Glomerular visceral epithelial cell (primary cell): ENCODE measurements around the gene CAPS.

Source experiments
- DNase-seq: peaks from one replicate; pipeline ENCODE4 v3.0.0-alpha.2; 2016; ENCODE audit errors: extremely low spot score

CAPS gene

GRCh38 chr19:5910638-5910907 lies 3.5 kb upstream of the CAPS start:
- DNase-seq = no peak

DNA sequence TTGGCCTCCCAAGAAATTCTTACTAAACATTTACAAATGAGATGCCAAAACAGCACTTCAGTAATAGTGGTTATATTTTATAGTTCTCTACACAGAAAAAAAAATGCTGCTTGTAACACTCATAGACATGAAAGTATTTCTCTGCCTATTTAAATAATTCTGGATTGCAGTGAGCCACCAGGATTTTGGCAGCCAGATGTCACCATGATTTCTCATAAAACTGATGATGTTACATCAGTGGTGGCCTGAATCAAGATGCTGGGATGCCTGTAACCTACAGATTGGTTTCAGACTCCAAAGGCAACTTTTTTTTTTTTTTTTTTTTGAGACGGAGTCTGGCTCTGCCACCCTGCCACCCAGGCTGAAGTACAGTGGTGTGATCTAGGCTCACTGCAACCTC lies 2.7 kb upstream of the CAPS start:
- DNase-seq = no peak

GRCh38 chr19:5914358-5914774 lies 312 bp downstream of the CAPS start:
- DNase-seq = no peak

DNA sequence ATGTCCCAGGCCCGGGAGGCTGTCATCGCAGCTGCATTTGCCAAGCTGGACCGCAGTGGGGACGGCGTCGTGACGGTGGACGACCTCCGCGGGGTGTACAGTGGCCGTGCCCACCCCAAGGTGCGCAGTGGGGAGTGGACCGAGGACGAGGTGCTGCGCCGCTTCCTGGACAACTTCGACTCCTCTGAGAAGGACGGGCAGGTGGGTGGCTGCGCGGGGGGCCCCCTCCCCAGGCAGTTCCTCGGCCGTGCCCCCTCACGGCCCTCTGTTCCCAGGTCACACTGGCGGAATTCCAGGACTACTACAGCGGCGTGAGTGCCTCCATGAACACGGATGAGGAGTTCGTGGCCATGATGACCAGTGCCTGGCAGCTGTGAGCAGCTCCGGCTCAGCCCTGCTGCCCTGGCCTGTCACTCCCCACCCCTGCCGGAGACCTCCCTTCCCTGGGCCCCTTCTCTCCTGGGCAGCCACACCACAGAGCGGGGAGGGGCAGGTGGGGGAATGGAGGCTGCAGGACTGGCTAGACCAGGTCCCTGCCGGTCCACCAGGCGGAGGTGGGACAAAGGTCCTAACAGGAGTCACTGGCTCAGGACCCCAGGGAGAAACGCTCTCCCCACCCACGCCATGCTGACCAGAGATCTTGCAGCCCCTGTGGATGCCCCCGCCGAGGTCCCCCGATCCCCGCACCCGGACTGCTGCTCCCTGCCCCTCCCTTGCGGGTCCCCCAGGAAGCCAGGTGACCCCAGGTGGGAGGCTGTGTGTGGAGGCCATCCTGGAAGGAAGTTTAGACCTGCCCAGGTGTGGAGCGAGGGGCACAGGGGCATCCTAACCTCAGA lies 1.1 kb downstream of the CAPS start:
- no peak for DNase-seq

DNA sequence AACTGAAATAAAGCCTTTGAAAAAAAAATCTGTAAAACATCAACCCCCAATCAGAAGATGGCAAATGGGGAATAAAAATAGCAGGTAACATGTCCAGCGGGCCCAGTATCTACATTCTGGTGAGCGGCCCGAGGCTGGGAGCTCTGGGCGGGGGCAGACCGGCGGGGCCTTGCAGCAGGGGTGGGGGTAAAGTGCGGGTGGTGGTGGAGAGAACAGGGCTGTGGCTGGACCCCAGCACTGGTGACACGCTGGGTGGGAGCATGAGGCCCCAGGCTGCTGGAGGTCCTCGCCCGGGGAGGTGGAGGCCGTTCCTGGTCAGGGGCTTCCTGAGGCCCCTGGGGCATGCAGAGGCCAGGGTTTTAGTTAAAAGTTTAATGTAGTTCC lies 1.7 kb downstream of the CAPS start:
- DNase-seq = no peak

DNA sequence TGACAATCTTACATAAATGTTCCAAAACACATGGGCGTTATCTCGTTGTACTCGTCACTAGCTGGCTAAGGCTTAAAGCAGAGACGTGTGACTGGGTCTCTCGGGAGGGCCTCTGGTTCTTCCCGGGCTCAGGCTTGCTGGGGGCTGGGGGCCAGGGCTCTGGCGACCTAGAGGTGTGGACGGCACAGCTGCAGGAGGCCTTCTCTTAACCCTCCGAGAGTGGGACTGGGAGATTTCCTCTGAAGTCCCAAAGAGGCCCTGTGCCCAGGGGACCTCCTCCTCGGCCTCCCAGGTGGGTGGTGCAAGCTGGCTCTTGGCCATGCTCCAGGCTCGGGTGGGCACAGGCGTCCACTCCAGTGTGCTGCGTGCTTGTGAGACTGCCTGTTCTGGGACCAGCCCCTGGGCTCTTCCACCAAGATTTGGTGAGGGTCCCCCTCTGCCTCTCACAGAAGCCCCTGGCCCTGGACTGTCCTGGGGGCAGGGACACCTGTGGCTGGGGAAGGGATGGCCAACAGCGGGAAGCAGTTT lies 2.2 kb downstream of the CAPS start:
- no peak for DNase-seq

- no peak for DNase-seq
These were observed 3.5 kb downstream of the CAPS start for GRCh38 chr19:5917431-5918107.

DNA sequence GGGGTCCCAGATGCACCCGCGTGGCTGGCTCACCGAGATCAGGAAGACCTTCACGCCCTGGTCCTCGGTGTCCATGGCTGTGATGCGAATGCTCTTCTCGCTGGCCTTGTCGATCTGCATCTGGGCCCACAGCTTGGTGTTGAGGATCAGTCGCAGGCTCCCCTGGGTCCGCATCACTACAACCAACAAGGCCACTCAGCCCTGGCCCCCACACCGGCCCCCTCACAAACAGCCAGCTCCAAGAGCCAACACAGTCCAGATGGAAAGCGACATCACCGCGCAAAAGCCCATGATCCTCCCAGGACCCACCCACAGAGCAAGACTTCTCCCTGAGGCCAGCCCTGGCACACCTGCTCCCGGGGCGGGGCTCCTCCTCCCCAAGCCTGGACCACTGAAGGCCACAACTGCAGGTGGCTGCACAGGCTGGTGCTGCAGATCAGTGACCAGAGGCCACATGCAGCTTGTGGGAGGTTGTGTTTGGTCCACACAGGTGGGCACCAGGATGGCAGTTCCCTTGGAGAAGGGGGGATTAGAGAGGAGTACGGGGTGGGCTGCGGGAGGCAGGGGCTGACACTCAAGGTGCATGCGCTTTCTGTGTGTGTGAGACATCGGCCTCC lies 4.5 kb downstream of the CAPS start:
- DNase-seq = no peak

DNA sequence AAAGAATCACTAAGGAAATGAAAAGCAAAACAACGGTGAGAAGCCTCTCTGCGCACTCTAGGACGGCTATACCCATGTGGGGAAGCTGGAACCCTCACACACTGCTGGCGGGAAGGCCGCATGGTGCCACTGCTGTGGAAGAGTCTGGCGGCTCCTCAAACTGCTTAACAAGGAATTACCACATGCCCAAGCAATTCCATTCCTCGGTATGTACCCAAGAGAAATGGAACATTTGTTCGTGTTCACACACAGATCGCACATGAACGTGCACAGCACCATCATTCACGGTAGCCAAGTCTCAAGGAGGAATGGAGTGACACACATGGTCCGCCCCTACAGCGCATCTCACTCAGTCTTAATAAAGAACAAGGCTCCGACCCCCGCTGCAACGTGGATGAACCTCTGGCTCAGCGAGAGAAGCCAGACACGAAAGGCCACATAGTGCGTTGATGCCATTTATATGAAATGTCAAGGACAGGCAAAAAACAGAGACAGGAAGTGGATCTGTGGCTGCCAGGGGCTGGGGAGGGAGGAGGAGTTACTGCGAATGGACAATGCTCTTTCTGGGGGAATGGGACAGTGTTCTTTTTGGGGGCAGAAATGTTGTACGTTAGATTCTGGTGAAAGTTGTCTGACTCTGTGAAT lies 7.6 kb downstream of the CAPS start:
- no peak for DNase-seq

GRCh38 chr19:5922161-5922545 lies 8.1 kb downstream of the CAPS start:
- DNase-seq = no peak

- DNase-seq = no peak
These were observed 9.3 kb downstream of the CAPS start for GRCh38 chr19:5923356-5923755.

DNA sequence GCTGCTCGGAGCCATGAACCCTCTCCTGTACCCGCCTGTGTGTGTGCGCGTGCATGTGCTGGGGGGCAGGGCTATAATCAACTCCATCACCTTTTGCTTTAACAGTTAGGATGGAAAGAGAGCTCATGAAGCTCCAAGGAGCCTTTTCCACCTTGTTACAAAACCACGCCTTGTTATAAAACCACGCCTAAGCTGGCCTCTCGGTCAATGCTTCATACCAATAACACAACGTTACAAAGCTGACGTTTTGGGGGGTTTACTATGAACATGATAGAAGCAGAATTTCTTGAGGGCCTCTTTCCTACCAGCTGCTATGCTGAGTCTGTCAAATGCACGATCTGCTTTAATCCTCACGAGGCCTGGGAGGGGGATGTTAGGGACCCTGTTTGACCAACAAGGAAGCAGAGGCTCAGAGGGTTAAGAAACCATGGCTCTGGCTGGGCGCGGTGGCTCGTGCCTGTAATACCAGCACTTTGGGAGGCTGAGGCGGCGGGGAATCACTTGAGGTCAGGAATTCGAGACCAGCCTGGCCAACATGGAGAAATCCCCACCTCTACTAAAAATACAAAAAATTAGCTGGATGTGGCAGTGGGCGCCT lies 11.9 kb downstream of the CAPS start:
- no peak for DNase-seq

GRCh38 chr19:5926641-5927440 lies 12.8 kb downstream of the CAPS start:
- no peak for DNase-seq

GRCh38 chr19:5927441-5927821 lies 13.4 kb downstream of the CAPS start:
- no peak for DNase-seq

- no peak for DNase-seq
These were observed 15.1 kb downstream of the CAPS start for GRCh38 chr19:5929179-5929578.

- DNase-seq = no peak
These were observed 15.6 kb downstream of the CAPS start for GRCh38 chr19:5929625-5930024.

DNA sequence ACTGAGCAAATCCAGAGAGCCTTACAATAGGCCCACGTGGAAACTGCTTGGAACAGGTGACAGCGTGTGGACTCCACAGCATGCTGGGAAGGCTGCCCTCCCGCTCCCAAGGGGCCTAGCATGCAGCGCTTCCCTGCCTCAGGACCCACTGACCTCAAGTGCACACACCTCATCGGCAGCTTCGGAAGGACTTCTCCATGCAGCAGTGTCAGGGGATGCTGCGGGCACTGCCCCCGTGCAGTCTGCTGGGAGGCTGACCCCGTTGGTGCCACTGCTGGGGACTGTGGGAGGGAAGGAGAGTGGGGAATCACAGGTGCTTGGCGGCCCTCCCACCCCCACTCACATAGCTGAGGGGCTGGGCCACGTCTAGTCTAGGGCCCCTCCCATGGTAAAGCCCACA lies 17.2 kb downstream of the CAPS start:
- no peak for DNase-seq

- DNase-seq = no peak
These were observed 18.1 kb downstream of the CAPS start for GRCh38 chr19:5932146-5932545.

DNA sequence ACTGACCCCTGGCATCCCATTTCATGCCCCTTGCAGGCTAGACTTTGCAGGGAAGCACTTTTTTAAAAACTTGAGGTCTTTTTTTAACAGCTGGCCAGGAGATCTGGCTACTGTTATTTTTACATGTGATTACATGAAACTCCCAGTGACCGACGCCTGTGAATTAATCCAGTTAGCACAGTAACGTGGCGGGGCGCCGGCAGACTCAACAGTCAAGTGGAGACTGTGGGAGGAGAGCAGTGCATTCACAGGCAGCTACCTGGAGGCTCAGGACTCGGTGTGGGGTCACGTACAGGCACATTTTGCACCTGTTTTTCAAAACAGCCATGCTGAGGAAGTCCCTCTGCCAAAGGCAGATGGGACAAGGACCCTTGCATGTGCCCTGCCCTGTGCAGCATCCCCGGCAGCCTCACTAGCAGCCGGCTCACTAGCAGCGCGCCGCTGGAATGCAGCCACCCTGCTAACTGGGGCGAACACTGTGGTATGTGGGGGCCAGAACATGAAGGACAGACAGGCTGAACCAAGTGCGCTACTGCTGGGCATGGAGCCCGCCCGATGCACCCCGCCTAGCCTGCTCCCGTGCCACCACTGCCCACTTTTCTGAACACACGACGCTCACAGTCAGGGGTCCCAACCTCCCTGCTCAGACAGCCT lies 18.7 kb downstream of the CAPS start:
- DNase-seq = no peak

GRCh38 chr19:5933391-5934068 lies 19.5 kb downstream of the CAPS start:
- no peak for DNase-seq
